GM21825 (cell line): Measurements from ENCODE around the gene HIPK3.

Experiments used
- ATAC-seq: cut with Tn5 transposase; IDR thresholded peaks from one replicate; pipeline ENCODE4 v1.9.1; 2021; ENCODE audit warnings: mild to moderate bottlenecking, moderate library complexity; ENCODE audit not compliant: unreplicated experiment

HIPK3 gene

DNA sequence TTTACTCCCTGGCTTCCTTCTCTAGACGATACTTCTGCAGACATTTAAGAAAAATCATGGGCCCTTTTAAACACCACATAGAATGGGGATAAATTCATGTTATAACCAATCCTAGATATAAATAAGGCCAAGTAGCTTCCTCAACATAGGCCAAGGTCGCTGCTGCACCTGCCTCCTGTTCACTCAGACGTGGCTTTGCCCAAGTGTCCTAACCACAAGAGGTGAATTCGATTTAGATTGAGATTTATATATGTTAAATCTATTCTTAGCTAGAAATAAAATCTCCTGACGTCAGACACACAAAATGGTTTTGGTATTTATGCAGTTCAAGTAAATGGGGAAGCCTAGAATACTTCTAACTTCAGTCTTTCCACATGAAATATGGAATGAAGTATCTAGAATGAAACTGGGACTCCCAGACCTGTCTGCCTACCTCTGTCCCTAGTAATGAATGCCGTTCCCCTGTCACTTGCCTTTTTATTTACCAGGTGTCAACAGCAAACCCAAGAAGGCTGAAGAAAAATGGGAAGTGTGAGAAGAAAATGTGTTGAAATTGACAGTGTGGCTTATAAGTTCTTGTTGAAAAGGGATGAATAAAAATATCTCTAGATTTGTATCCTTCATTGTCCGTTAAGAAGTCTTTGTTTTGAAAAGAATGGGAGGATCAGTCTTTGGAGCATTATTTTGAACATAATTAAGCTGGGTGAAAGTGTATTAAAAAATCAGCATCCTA lies 131.8 kb downstream of the HIPK3 start:
- no peak for ATAC-seq

DNA sequence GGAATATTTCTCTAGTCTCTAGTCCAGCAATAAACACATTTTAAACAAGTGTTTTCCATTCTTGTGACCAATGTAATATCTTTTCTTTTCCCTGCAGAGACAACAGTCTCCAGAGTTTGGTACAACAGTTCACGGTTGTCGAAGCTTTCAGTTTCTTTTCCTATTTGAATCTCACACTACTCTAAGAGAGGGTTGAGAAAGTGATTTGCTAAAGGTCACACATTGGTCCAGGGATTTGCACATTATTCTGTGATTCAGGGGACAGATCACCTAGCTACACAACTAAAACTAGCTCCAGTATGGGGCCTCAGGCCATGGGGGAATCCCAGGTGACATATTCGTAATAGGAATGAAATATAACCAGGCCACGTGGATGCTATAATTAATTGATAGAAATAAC lies 132.5 kb downstream of the HIPK3 start:
- peak; percentile 69 for ATAC-seq

DNA sequence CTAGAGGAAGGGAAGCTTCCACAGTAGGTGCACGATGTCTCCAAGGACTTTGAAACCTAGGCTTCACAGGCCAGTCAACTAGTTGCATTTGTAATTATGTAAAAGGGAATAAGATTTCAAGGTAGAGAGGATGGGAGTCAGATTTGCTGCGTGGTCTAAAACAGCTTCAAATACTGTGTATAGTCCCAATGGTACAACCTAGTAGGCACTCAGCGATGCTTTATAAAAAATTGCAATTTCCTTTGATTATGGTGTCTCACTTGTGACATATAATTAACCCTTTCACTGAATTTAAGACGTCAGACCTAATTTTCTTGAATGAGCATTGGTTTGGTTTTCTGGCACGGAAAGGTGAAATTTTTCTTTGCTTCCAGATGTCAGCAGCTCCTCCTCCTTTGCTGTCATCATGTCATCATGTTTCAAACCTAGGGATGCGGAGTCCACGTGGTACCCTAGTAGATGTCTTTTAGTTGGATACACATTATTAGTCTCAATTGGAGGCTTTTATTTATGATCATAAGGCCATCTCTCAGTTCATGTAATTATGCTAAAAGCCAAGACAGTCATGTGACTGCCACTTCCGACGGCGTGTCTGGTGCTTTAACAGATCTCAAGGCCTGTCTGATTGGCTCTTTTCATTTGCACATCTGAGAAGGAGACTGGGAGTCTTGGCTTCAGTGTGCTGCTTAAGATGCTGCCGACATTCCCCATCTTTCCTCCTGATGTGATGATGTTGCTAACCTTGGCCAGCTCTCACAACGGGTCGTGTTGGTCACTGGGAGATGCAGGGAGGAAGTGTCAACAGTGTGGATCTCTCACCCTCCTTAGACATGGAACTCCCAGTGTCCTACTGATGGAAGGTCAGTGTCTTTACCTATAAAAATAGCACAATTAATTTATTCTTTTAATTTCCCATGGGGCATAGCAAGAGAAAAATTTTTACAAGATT lies 134.0 kb downstream of the HIPK3 start:
- no peak for ATAC-seq

DNA sequence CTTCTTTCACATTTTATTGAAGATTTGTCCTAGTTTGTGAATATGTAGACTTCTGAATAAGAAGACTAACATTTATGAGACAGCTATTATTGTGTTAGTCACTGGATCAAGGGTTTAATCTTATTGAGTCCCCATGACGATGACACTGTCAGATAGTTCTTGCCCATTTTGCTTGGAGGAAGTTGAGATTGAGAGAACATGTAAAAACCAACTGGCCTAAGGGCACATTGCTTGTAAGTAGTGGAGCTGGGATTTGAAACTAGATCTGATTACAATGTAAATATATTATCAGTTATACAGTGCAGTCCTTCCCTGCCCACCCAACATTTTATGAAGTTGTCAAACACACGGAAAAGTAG lies 134.7 kb downstream of the HIPK3 start:
- ATAC-seq = no peak

DNA sequence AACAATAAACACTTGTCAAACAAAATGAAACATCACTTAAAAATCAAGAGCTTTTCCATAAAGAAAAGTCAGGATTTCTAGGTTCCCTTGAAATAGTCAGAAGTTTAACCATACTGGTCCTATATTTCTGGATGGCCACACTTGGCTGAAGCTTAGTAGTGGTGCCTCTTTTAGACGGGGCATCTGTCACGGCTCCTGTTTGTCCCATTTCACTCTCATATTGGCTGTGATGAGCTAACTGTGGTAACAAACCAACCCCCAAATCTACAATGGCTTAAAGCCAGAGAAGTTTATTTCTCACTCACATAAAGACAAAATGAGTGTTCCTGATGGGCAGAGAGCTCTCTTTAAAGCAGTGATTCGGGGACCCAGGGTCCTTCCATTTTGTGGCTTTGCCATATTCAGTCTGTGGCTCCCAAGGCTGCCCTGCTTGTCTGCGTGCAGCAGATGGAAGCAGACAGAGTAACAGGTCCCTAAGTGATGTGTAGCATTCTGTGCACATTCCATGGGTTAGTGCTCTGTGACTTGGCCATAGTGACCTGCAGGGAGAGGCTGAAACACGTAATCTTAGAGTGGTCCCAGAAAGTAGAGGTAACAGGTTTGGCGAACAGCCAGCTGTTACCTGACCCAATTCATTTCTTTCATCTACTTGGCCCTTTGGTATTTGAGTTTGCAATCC lies 137.4 kb downstream of the HIPK3 start:
- ATAC-seq = no peak

DNA sequence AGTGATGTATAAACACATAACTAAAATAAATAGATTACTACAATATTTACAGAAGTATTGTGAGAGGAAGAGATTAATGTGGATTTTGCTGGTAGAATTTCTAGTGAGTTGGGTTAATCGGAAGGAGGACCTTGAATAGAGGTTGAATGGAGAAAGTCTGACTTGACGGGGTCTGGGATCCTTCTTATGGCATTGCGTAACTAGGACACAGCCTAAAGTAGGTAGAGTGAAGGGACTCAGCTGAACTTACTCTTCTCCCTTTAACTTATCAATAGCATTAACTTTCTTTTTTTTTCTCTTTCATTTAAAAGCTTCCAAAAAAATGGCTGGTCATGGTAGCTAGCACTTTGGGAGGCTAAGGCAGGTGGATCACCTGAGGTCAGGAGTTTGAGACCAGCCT lies 139.2 kb downstream of the HIPK3 start:
- ATAC-seq = no peak

DNA sequence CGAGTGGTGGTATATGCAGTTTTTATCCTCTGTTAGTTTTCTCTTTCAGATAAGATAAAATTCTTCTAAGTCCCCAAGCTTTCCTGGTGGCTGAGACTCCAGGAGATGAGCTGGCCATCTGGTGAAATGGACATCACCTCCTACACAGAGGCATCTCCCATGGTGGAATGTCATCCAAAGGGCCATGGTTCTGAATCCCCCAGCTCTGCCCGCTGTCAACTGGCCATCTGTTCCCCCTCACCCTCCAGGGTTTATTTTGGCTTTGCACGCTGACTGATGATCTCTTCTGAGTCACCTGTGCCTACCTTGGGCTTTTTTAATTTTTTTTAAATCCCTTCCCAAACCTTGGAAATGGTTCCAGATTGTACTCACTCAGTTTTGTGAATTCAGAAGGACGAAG lies 142.2 kb downstream of the HIPK3 start:
- ATAC-seq = no peak

DNA sequence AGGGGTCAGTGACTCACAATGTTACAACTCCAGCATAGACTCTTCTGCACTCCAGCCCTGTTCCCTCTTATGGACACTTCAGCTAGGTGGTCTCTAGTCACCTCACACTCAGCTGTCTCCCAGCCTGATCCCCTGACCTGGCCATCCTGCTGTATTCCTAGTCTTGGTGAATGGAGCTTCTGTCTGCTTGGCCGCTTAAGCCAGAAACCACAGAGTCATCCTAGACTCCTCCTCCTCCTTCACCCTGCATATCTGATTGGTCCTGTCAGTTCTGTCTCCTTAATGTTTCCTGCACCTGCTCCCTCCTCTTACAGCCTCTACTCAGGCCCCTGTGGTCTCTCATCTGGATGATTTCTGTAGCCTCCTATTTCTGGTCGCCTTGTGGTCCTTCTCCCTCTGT lies 144.9 kb downstream of the HIPK3 start:
- ATAC-seq = no peak

DNA sequence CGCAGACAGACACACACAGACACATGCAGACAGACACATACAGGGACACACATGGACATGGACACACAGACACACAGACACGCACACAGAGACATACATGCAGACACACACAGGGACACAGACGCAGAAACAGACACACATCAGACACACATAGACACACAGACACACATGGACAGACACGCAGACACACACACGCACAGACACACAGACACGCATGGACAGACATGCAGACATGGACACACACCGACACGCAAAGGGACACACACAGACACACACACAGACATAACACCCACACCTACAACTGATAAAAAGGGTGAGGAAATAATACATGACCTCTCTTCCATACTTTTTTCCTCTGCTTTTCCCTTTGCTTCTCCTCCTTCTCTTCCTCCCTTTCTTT lies 146.2 kb downstream of the HIPK3 start:
- ATAC-seq = no peak

DNA sequence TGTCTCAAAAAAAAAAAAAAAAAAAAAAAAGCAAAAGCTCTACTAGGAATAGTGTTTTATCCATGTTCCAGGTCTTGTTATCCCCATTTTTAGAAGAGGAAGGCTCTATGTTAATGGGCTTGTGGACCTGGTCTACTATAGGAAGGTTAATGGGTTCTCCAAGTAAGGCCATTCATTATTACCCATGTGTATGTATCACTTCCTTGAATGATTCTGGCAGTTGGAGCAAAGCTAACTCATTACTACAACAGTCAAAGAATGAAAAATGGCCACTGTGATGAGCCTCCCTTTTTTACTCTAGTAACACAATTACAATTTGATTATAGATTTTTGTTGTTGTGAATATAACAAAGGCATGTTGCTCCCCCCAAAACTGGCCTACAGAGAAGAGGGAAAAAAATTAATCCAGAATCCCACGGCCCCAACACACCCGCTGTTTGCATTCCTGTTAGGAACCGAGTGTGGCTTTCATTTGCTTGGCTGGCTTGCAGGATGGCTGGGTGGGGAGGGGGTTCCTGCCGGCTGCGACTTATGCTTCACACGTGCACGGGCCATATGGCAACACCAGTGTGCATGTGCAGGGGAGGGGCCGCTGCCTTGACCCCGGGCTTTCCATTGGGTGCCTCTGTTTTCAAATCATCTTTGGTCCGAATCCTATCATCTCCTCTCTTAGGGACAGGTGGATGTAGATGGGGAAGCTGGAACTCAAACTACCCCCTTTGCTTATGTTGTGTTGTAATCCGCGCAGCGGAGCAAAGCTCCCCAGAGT lies 148.8 kb downstream of the HIPK3 start:
- ATAC-seq = no peak
